GM18519 (cell line): Measurements from ENCODE around the gene BID.
"Not testable (repeated sequence)": the region's sequence is repeated elsewhere in the genome, so short reads cannot be mapped to it uniquely, and the experiment has no call there.

Experiments
- ATAC-seq: cut with Tn5 transposase; IDR thresholded peaks from one replicate; pipeline ENCODE4 v1.9.1; 2021; ENCODE audit warnings: mild to moderate bottlenecking, moderate library complexity; ENCODE audit not compliant: unreplicated experiment, low FRiP score

BID gene

GRCh38 chr22:17712441-17712840, 61.8 kb downstream of the BID start:
- no peak for ATAC-seq

- no peak for ATAC-seq
Measured at GRCh38 chr22:17710023-17710422, 64.2 kb downstream of the BID start.

GRCh38 chr22:17707526-17707925, 66.7 kb downstream of the BID start:
- no peak for ATAC-seq

GRCh38 chr22:17706947-17707346, 67.3 kb downstream of the BID start:
- ATAC-seq, result no peak

GRCh38 chr22:17705951-17706900, 68.0 kb downstream of the BID start:
- peak; percentile 72 for ATAC-seq

GRCh38 chr22:17705546-17705945, 68.7 kb downstream of the BID start:
- no peak for ATAC-seq

GRCh38 chr22:17703811-17704210, 70.5 kb downstream of the BID start:
- no peak for ATAC-seq

- no peak for ATAC-seq
Measured at GRCh38 chr22:17700778-17701177, 73.5 kb downstream of the BID start.

- no peak for ATAC-seq
Measured at GRCh38 chr22:17699696-17700340, 74.5 kb downstream of the BID start.

- ATAC-seq, result no peak
Measured at GRCh38 chr22:17698948-17699347, 75.3 kb downstream of the BID start.

GRCh38 chr22:17698276-17698675, 76.0 kb downstream of the BID start:
- ATAC-seq, result not testable (repeated sequence)

GRCh38 chr22:17697196-17697595, 77.1 kb downstream of the BID start:
- not testable (repeated sequence) for ATAC-seq

GRCh38 chr22:17695986-17696385, 78.3 kb downstream of the BID start:
- no peak for ATAC-seq

- ATAC-seq, result no peak
Measured at GRCh38 chr22:17694752-17695151, 79.5 kb downstream of the BID start.

GRCh38 chr22:17694193-17694592, 80.1 kb downstream of the BID start:
- ATAC-seq, result no peak

GRCh38 chr22:17692841-17693240, 81.4 kb downstream of the BID start:
- no peak for ATAC-seq

- ATAC-seq, result no peak
Measured at GRCh38 chr22:17684245-17684644, 90.0 kb downstream of the BID start.
